HepG2 (cell line): Measurements from ENCODE around the gene UBE2B. TPM values are rescaled to one million over a fixed set of nuclear protein-coding genes. Genes with fewer than 3 reads are reported as not detected.

Experiments used
- ATAC-seq: fragments of 200-7000 bp; cut with Tn5 transposase; 3 replicates; pipeline ENCODE4 v1.9.1; 2020; ENCODE audit warnings: mild to moderate bottlenecking, moderate library complexity
- BruUV-seq: library from RNA; stranded (reverse); fragments of 400-500 nt; replicated peaks from 2 replicates; lab custom pipeline; 2021; lab: Mats Ljungman, UMichigan
- CTCF ChIA-PET: fragments of 300-600 bp; formaldehyde crosslinking; extraction: SDS; loops from one replicate; lab custom pipeline; 2021; ENCODE audit warnings: low total read pairs, inconsistent platforms, low intra/inter-chr PET ratio; lab: Yijun Ruan, JAX
- POLR2A ChIA-PET: fragments of 350-600 bp; sonication (Branson Sonifier 250); formaldehyde crosslinking; loops from one replicate; lab custom pipeline; 2020; ENCODE audit warnings: antibody characterized with exemption, inconsistent platforms; lab: Yijun Ruan, JAX
- DNase-seq: peaks from one replicate; pipeline ENCODE4 v3.0.0-alpha.2; 2015; ENCODE audit warnings: low spot score
- FAIRE-seq: peaks from 3 replicates; lab custom pipeline; 2011; peaks lifted over from hg19 to GRCh38; lab: Jason Lieb, UNC
- H2AFZ ChIP-seq: one replicate; pipeline ENCODE4 v1.6.1; 2011; ENCODE audit warnings: low read length, inconsistent platforms
- H3K27ac ChIP-seq: fragments of 300-600 bp; 3 replicates; pipeline ENCODE4 v1.8.0; 2011; ENCODE audit warnings: mixed run types, mild to moderate bottlenecking, mixed read lengths, low read length, inconsistent platforms; ENCODE audit not compliant: insufficient read depth; ENCODE audit errors: extremely low read length
- H3K27me3 ChIP-seq, 2 experiments: fragments of 200-600 bp in 1 of 2; 2 replicates in 1 of 2; 3 replicates in 1 of 2; pipeline versions ENCODE4 v1.6.0 to v1.8.0; 2011; ENCODE audit warnings: low read length in 2 of 2, mild to moderate bottlenecking in 2 of 2, moderate library complexity in 2 of 2, inconsistent platforms in 1 of 2; ENCODE audit not compliant: insufficient read depth in 2 of 2, control insufficient read depth in 1 of 2
- H3K36me3 ChIP-seq, 2 experiments: fragments of 200-600 bp in 1 of 2; replicated peaks in 1 of 2; 2 replicates in 1 of 2; 3 replicates in 1 of 2; pipeline versions ENCODE4 v1.5.1 to v1.8.0; 2011; ENCODE audit warnings: low read length in 2 of 2, inconsistent platforms in 1 of 2; ENCODE audit not compliant: insufficient read depth in 2 of 2, control insufficient read depth in 1 of 2
- H3K4me1 ChIP-seq: 2 replicates; pipeline ENCODE4 v1.5.1; 2012; ENCODE audit warnings: low read length, inconsistent platforms; ENCODE audit not compliant: insufficient read depth
- H3K4me2 ChIP-seq: 2 replicates; pipeline ENCODE4 v1.6.0; 2011; ENCODE audit warnings: low read depth, low read length, inconsistent platforms
- H3K4me3 ChIP-seq, 3 experiments: fragments of 200-600 bp in 1 of 3; sonication (generic), shearing (Covaris generic) in 1 of 3; replicated peaks in 1 of 3; 2 replicates each; pipeline ENCODE4 v1.5.1; 2011 to 2016; ENCODE audit warnings: low read length in 3 of 3, inconsistent platforms in 2 of 3, low read depth in 2 of 3, mild to moderate bottlenecking in 2 of 3, control low read depth in 1 of 3, mixed read lengths in 1 of 3; ENCODE audit not compliant: insufficient read depth in 1 of 3
- H3K79me2 ChIP-seq: one replicate; pipeline ENCODE4 v1.6.1; 2011; ENCODE audit warnings: low read length, inconsistent platforms; ENCODE audit not compliant: insufficient read depth
- H3K9ac ChIP-seq: 2 replicates; pipeline ENCODE4 v1.6.0; 2011; ENCODE audit warnings: mild to moderate bottlenecking, low read depth, low read length, inconsistent platforms; ENCODE audit not compliant: insufficient read depth
- H3K9me3 ChIP-seq: 2 replicates; pipeline ENCODE4 v1.5.1; 2012; ENCODE audit warnings: mild to moderate bottlenecking, low read length
- H4K20me1 ChIP-seq: 2 replicates; pipeline ENCODE4 v1.6.0; 2011; ENCODE audit warnings: inconsistent platforms, mild to moderate bottlenecking, low read length, moderate library complexity; ENCODE audit not compliant: insufficient read depth
- HOXA5 ChIP-seq: sonication (generic); formaldehyde crosslinking; IDR thresholded peaks from 2 replicates; pipeline ENCODE4 v1.4.0; 2020; ENCODE audit warnings: missing genetic modification reagents
- ZIK1 ChIP-seq: sonication (generic); formaldehyde crosslinking; IDR thresholded peaks from 2 replicates; pipeline ENCODE4 v1.5.0; 2020; ENCODE audit warnings: mild to moderate bottlenecking, low read depth, missing genetic modification reagents, borderline replicate concordance
- ZNF605 ChIP-seq: sonication (generic); formaldehyde crosslinking; IDR thresholded peaks from 2 replicates; pipeline ENCODE4 v1.8.0; 2022; ENCODE audit warnings: mild to moderate bottlenecking, missing genetic modification reagents
- ZNF720 ChIP-seq: sonication (generic); formaldehyde crosslinking; IDR thresholded peaks from 2 replicates; pipeline ENCODE4 v1.4.0; 2020; ENCODE audit warnings: missing genetic modification reagents
- WGBS: methylation state at CpG from one replicate; pipeline ENCODE4 v1.1.6; 2017; ENCODE audit warnings: low lambda C conversion rate; 5-methylcytosine and 5-hydroxymethylcytosine counted together
- in situ Hi-C: cut with HindIII; loops from 2 replicates; pipeline ENCODE4 v1.10.0; 2017; ENCODE audit warnings: low pct_unique_long_range_greater_than_20kb; ENCODE audit not compliant: extremely low pct_ligation_motif_present
- intact Hi-C: fragments of 100-400 bp; cut with micrococcal nuclease; formaldehyde crosslinking; loops from one replicate; pipeline ENCODE4 v1.10.0; 2022; ENCODE audit not compliant: unreplicated experiment
- polyA plus RNA-seq, 8 experiments: library from polyadenylated mRNA; depleted of rRNA in 3 of 8; stranded (reverse) in 7 of 8; unstranded in 1 of 8; fragments of >200 nt; fragmentation: Illumina TruSeq in 4 of 8; extraction: Trizol in 4 of 8; gene quantifications; 2 replicates each; pipeline versions ENCODE4 v1.2.1 to v1.2.3, GENCODE V29; 2011 to 2016; ENCODE audit warnings: low read depth in 4 of 8, missing spikeins in 1 of 8, mixed read lengths in 1 of 8; ENCODE audit not compliant: insufficient read depth in 1 of 8
- total RNA-seq, 5 experiments: library from RNA; depleted of rRNA; stranded (reverse); fragments of >200 nt; fragmentation: Illumina TruSeq; extraction: Trizol; gene quantifications; 2 replicates each; pipeline ENCODE4 v1.2.3, GENCODE V29; 2016; ENCODE audit warnings: low read depth in 1 of 5
- TF ChIP-seq, protein P1 (sequence below): sonication (generic); formaldehyde crosslinking; IDR thresholded peaks from 2 replicates; pipeline ENCODE4 v1.5.0; 2020; ENCODE audit warnings: mild to moderate bottlenecking, missing genetic modification reagents, borderline replicate concordance

The UBE2B gene
- total and polyA plus RNA-seq, 2 of the 13 experiments (the other 11 are each of a cell fraction or from before 2014, with no cell fraction given) = 25.2 to 56.0 TPM

GRCh38 chr5:134427540-134428041 lies 56.2 kb downstream of the UBE2B start:
- WGBS = 67% methylated on average over 9 of the region's 9 CpGs
- ChIA-PET POLR2A (interaction anchor here (0.9 to 1.9 kb wide), 4 partner anchors 9 to 78 kb away, joined by 3 to 6 read pairs (median 4); no protein-coding TSS in a partner anchor), CTCF (no interaction called here)
- ATAC-seq (no peak), FAIRE-seq (no peak), DNase-seq (no peak)
- Histone ChIP-seq H3K4me1 (peaks cover 9% of the 10 kb centered on the region), H4K20me1 (no peaks in the 10 kb centered on the region), H3K9me3 (no peaks in the 10 kb centered on the region), H3K79me2 (no peaks in the 10 kb centered on the region), H3K36me3 (no peaks in the 10 kb centered on the region), H3K4me2 (no peak overlapping the region), H3K27me3 (peaks cover under 1 to 11% of the 10 kb centered on the region in 2 experiments; a peak in 3 of 5 replicates), H2AFZ (no peak overlapping the region), H3K27ac (no peak overlapping the region), H3K9ac (no peak overlapping the region), H3K4me3 (no peak overlapping the region)
- TF ChIP-seq ZNF720 (CRISPR knock-in tag) (no peak), HOXA5 (CRISPR knock-in tag) (no peak), ZIK1 (CRISPR knock-in tag) (no peak), ZNF605 (no peak)
- TF ChIP-seq, protein P1, sequence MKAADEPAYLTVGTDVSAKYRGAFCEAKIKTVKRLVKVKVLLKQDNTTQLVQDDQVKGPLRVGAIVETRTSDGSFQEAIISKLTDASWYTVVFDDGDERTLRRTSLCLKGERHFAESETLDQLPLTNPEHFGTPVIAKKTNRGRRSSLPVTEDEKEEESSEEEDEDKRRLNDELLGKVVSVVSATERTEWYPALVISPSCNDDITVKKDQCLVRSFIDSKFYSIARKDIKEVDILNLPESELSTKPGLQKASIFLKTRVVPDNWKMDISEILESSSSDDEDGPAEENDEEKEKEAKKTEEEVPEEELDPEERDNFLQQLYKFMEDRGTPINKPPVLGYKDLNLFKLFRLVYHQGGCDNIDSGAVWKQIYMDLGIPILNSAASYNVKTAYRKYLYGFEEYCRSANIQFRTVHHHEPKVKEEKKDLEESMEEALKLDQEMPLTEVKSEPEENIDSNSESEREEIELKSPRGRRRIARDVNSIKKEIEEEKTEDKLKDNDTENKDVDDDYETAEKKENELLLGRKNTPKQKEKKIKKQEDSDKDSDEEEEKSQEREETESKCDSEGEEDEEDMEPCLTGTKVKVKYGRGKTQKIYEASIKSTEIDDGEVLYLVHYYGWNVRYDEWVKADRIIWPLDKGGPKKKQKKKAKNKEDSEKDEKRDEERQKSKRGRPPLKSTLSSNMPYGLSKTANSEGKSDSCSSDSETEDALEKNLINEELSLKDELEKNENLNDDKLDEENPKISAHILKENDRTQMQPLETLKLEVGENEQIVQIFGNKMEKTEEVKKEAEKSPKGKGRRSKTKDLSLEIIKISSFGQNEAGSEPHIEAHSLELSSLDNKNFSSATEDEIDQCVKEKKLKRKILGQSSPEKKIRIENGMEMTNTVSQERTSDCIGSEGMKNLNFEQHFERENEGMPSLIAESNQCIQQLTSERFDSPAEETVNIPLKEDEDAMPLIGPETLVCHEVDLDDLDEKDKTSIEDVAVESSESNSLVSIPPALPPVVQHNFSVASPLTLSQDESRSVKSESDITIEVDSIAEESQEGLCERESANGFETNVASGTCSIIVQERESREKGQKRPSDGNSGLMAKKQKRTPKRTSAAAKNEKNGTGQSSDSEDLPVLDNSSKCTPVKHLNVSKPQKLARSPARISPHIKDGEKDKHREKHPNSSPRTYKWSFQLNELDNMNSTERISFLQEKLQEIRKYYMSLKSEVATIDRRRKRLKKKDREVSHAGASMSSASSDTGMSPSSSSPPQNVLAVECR = no peak
- no TSS peak for BruUV-seq
- intact Hi-C loops (no loop called here), in situ Hi-C loops (no loop called here)
